NCI-H524 treated with DMSO at 0.1 percent for 48 hours (cell line): Measurements from ENCODE around the gene GTF2F2.
A peak's percentile ranks its signal among the peaks of the same experiment; 100 is the strongest.

Experiments
- DNase-seq: peaks from one replicate; lab custom pipeline; 2025; lab: John Stamatoyannopoulos, UW

Gene GTF2F2

GRCh38 chr13:45119991-45120864 is at the start of gene GTF2F2:
Gene GTF2F2, plus strand, starts transcription at chr13:45120510. Its CDS starts 146 bp downstream, at chr13:45120656.
- peak; percentile 72 for DNase-seq

- no peak for DNase-seq
Observed at GRCh38 chr13:45073809-45074208, 46.5 kb upstream of the GTF2F2 start.

- DNase-seq = no peak
Observed at GRCh38 chr13:45074721-45075120, 45.6 kb upstream of the GTF2F2 start.

- DNase-seq = no peak
Observed at GRCh38 chr13:45078003-45078402, 42.3 kb upstream of the GTF2F2 start.

GRCh38 chr13:45082964-45083363 is 37.3 kb upstream of the GTF2F2 start:
- DNase-seq = no peak

GRCh38 chr13:45084515-45084914 is 35.8 kb upstream of the GTF2F2 start:
- DNase-seq = no peak

- DNase-seq = no peak
Observed at GRCh38 chr13:45086484-45086883, 33.8 kb upstream of the GTF2F2 start.

- DNase-seq = no peak
Observed at GRCh38 chr13:45092663-45093062, 27.6 kb upstream of the GTF2F2 start.

GRCh38 chr13:45100573-45101262 is 19.6 kb upstream of the GTF2F2 start:
- DNase-seq = no peak

GRCh38 chr13:45101327-45102018 is 18.8 kb upstream of the GTF2F2 start:
- no peak for DNase-seq

GRCh38 chr13:45102136-45102507 is 18.2 kb upstream of the GTF2F2 start:
- no peak for DNase-seq

- DNase-seq = no peak
Observed at GRCh38 chr13:45103449-45103848, 16.9 kb upstream of the GTF2F2 start.

- no peak for DNase-seq
Observed at GRCh38 chr13:45104261-45104660, 16.0 kb upstream of the GTF2F2 start.

- no peak for DNase-seq
Observed at GRCh38 chr13:45105895-45106294, 14.4 kb upstream of the GTF2F2 start.

GRCh38 chr13:45107539-45107938 is 12.8 kb upstream of the GTF2F2 start:
- DNase-seq = no peak

GRCh38 chr13:45108716-45109101 is 11.6 kb upstream of the GTF2F2 start:
- no peak for DNase-seq

GRCh38 chr13:45109102-45109720 is 11.1 kb upstream of the GTF2F2 start:
- no peak for DNase-seq

- DNase-seq = peak; percentile 18
Observed at GRCh38 chr13:45113233-45114224, 6.8 kb upstream of the GTF2F2 start.

GRCh38 chr13:45119469-45119990 is 780 bp upstream of the GTF2F2 start:
- DNase-seq = no peak

- DNase-seq = no peak
Observed at GRCh38 chr13:45120967-45121831, 889 bp downstream of the GTF2F2 start.
